Posterior vena cava (tissue), 2 donors: ENCODE measurements around the gene VWA5B1. TPM values are rescaled to one million over a fixed set of nuclear protein-coding genes. Genes with fewer than 3 reads are reported as not detected.

ENCODE experiments used
- DNase-seq: peaks from one replicate; pipeline ENCODE4 v3.0.0-alpha.2; 2020; ENCODE audit warnings: low spot score
- intact Hi-C, 2 donors: fragments of 100-400 bp; cut with DNase I; formaldehyde crosslinking; loops; one replicate each; pipeline versions ENCODE4 v1.14.1 to v1.14.2; 2022 to 2023
- total RNA-seq, 2 donors: library from RNA; stranded (reverse); fragmentation: NEBNext Ultra II Directional; extraction: Animal tissue kit (Norgen Biotek cat#: 25700); gene quantifications; one replicate each; pipeline ENCODE4 v1.2.1, GENCODE V29; 2021
- donor health status: DM: yes; HTN: yes; CAD: no.
- donor health status: DM: yes; HTN: yes; CAD: no.

VWA5B1 gene
- total RNA-seq, 2 donors from 2014 or later = not detected

DNA sequence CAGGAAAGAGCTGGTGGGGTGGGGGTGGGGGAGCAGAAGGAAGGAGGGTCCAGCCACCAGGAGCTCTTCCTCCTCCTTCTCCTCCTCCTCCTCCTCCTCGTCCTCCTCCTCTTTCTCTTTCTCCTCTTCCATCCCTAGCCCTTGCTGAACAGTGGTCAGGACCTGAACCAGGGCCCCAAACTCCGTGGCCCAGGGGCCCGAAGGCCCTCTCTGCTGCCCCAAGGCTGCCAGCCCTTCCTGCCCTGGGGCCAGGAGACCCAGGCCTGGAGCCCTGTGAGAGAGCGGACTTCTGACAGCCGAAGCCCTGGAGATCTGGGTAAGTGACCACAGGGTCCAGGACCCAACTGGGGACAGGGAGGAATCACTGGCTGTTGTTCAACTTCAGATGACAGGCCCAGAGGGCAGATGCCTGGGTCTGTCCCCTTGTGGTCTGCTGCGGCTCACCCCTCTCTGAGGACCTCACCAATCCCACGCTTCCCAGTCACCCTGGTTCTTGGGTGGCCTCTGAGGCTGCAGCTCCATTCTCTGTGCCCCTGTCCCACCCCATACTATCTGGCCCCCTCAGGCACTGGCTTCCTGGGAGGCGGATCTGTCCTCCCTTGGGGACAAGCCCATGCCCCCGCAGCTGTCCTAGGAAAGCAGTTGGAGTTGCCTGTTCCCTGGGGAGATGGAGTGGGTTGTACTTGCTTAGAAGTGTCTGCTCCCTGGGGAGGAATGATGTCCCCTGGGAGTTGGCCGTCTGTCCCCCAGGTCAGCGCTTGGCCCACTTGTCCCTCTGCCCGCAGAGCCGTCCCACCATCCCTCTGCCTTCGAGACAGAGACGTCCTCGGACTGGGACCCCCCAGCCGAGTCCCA lies 51.8 kb downstream of the VWA5B1 start:
- intact Hi-C loops = no loop called here
- peak; percentile 55 for DNase-seq

DNA sequence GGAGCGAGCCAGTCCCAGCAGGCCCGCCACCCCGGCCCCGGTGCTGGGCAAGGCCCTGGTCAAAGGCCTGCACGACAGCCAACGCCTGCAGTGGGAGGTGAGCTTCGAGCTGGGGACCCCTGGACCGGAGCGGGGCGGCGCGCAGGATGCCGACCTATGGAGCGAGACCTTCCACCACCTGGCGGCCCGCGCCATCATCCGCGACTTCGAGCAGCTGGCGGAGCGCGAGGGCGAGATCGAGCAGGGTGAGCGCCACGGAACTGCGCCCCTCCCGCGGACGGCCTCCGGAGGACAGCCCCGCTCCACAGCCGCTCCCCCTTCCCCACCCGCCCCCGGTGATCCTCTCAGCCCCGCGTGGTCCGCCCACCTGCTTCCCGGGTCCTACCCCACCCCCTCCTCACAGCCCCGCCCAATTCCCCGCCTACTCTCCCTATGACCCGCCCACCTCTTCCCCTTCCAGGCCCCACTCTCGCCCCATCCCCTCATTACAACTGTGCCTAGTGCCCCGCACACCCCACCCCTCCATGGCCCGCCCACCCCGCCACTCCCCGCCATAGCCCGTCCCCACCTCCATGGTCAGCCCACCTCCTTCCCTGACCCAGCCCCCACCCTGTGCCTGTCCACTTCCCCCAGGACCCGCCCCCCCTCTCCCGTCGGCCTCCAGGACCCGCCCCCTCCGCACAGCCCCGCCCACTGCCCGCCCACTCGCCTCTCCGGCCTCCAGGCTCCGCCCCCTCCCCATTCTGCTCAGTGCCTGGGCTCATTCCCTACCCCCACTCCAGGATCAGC lies 52.7 kb downstream of the VWA5B1 start:
- peak; percentile 77 for DNase-seq
- intact Hi-C loops = no loop called here

DNA sequence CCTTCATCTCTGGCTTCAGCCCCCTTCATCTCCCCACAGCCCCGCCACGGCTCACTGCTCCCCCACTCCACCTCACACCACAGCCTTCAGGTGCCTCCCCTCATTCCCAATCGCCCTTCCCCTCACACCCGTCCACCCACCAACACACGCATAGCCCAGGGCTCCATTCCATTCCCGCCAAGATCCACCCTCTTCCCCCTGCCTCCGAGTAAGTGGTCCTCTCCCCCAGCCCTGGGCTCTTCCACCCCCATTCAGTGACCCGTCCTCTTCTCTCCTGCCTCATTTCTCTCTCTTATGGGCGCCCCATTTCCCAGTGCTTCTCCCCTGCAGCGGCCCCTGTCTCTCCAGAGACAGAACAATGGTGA lies 53.2 kb downstream of the VWA5B1 start:
- intact Hi-C loops = no loop called here
- DNase-seq = no peak

DNA sequence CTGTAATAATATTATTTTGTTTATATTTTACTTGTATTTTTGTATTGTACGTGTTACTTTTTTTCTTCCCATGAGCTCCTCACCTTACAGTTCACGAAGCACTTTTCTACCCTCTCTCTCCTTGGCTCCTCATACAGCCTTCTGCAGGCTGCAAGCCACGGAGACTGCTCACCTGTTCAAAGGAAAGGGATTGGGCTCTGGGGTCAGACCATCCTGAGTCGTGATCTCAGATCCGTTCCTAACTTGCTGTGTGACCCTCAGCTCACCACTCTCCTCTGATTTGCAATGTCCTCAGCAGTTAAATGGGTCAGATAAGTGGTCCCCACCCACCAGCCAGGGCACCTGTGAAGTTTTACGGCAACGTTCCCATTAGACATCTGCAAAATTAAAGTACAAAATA lies 54.1 kb downstream of the VWA5B1 start:
- DNase-seq = peak; percentile 7
- intact Hi-C loops = no loop called here

DNA sequence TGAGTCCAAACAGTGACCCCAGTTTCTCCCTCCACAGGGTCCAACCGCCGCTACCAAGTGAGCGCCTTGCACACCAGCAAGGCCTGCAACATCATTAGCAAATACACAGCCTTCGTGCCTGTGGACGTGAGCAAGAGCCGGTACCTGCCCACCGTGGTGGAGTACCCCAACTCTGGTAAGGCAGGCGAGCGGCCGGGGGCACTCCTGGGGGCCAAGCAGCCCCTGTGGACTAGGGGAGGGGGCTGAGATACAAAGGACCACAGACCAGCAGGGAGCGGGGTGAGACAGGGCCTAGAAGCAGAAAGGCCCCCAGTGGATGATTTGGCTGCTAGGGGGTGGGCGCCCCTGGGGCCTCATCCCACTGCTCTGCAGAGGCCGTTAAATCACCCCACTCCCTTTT lies 54.7 kb downstream of the VWA5B1 start:
- intact Hi-C loops = no loop called here
- peak; percentile 26 for DNase-seq

DNA sequence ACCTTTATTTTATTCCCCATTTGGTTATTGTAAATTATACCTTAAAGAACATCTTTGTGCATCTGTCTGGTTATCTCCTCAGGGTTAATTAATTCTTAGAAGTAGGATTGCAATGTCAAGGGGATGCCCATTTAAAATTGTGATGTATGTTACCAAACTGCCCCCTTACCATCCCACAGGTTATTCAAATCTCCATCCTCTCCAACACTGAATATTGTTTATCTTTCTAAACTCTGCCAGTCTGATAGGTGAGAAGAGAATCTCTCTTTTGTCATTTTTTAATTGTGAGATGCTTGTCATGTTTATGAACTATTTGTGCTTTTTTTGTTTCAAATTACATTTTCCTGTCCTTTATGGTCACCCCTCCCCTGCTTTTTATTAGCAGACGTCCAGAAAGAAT lies 55.8 kb downstream of the VWA5B1 start:
- intact Hi-C loops = no loop called here
- no peak for DNase-seq

DNA sequence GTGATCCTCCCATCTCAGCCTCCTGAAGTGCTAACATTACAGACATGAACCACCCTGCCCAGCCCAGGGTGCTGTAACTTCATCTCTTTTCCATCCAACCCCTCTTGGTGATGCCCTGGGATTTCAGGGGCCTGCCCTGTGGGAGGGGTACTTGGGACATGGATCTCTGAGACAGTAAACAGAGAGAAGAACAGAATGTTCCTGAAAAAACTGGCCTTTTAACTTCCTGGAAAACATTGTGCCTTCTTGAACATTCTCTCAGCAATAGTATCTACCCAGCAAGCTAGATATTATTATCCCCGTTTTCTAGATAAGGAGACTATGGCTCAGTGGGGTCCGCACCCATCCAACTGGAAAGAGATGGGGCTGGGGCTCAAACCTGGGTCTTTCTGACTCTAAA lies 57.0 kb downstream of the VWA5B1 start:
- intact Hi-C loops = no loop called here

DNA sequence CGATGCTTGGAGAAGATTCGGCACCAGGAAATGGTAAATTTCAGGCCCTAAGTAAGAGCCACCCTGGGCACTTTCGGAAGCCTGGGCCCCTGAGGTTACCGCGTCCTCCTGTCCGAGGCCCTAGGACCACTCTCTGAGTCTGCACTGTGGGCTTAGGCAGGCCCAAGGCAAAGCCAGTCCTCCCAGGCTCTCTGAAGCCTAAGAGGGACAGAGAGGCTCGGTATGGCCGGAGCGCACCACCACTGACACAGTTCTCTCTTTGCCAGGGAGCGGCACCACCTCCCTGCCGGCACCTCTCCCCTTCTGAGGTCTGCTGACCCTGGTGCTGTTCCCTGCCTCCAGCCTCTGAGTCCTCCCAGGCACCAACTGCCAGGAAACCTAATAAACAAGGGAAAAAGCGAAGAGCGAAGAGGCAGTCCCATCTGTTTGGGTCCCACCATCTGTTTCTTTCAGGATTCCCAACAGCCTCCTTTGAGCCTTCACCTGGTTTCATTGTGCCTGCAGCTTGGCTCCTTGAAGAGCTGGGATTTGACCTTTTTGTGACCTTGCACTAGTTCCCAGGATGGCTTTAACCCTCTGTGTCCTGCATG lies 57.7 kb downstream of the VWA5B1 start:
- intact Hi-C loops = no loop called here
- DNase-seq = peak; percentile 59

More for the DNA sequence above, 57.0 kb downstream of the VWA5B1 start:
- DNase-seq = no peak

DNA sequence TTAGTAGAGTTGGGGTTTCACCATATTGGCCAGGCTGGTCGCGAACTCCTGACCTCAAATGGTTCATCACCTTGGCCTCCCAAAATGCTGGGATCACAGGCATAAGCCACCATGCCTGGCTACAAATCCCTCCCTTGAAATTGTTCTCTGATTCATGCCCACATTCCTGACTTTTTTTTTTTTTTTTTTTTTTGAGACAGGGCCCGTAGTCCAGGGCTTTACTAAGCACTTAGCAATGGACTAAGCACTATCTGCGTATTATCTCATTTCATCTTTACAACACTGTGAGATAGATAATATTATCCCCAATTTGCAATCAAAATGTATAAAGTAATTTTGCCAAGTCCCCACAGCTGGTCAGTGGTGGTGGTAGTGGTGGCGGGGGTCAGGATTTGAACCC lies 58.9 kb downstream of the VWA5B1 start:
- intact Hi-C loops = no loop called here
- peak; percentile 0 for DNase-seq

DNA sequence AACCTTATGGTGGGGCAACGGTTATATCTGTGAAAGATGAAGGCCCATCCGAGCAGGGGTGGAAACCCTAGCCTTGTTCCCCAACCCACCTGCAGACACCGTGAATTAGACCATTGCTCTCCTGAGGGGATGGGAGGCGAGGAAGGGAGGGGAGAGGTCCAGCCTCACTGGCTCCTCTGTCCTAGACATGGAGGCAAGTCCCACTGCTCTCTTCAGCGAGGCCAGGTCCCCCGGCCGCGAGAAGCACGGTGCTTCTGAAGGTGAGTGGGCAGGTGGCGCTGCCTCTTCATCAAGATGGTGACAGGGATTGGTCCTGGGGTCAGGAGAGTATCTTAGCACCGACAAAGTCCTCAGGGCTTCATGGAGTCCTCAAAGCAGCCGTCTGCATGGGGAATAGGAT lies 59.3 kb downstream of the VWA5B1 start:
- intact Hi-C loops = no loop called here
- peak; percentile 36 for DNase-seq

DNA sequence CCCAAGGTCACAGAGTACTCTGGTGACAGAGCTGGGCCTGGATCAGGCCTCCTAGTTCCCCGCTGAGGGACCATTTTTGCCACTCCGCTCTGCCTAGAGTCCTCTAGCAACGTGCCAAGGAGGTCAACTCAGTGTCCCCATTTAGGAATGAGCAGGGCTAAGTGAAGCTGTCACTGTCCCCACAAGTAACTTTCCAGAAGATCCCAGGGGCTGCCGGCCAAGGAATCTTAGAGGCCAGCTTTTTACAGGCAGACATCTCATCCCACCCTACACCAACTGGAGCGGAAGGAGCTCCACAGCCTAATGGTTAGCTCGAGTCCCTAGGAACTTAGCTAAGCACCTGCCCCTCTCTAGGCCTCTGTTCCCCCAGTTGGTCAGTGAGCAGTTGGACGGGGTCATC lies 59.7 kb downstream of the VWA5B1 start:
- DNase-seq = peak; percentile 76
- intact Hi-C loops = no loop called here

DNA sequence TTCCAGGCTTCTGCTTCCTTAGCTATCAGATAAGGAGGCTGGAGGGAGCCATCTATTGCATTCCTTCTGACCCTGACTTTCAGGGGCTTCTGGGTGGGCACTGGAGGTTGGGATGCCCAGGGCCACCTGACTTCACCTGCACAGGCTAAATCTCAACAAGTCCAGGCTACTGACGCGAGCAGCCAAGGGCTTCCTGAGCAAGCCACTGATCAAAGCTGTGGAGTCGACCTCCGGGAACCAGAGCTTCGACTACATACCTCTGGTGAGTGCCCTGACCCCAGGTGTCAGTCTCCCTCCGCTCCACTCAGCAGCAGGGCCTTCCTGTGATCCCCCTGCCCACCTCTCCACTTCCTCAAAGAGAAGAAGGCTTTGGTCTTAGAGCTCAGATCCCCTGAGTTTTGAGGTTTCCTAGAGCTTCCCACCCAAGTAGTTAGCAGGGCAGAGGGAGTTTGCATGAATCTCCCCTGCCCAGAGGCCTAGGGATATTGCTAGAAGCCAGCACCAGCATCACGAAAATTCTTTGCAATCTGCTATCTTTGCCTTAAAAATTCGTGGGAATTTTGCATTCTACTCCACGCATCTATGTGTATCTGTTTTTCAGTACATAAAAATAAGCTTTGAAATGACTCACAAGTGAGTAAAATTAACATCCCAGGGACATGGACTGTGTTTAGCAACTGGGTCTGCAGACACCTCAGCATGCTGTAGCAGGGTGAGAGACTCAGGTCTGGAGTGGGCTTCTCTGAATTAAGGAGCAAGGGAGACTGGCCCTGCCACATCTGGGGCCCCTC lies 61.4 kb downstream of the VWA5B1 start:
- intact Hi-C loops = no loop called here
- DNase-seq = peak; percentile 63

DNA sequence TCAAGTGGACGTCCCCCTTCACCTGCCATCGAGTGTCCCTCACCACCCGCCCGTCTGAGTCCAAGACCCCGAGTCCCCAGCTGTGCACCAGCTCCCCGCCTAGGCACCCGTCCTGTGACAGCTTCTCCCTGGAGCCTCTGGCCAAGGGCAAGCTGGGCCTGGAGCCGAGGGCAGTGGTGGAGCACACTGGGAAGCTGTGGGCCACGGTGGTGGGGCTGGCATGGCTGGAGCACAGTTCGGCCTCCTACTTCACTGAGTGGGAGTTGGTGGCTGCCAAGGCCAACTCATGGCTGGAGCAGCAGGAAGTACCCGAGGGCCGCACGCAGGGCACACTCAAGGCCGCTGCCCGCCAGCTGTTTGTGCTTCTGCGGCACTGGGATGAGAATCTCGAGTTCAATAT lies 63.2 kb downstream of the VWA5B1 start:
- intact Hi-C loops = no loop called here
- peak; percentile 71 for DNase-seq

DNA sequence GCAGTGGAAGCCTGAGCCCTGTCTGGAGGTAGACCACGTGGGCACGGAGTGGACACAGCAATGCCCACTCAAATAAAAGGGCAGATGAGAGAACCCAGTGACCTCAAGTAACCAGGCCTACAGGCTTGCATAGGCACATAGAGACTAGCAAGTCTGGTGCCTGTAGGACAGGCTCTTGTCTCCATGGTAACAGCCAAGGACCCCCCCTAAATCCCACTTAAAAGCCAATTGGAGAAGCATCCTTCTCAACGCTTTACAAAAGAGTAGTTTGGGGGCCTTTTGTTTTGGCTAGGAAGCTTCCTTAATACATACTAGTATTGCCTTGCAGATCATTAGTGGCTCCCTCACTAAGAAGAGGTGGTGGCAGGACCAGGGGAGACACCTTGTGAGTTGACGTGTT lies 63.9 kb downstream of the VWA5B1 start:
- intact Hi-C loops = no loop called here
- peak; percentile 20 for DNase-seq

DNA sequence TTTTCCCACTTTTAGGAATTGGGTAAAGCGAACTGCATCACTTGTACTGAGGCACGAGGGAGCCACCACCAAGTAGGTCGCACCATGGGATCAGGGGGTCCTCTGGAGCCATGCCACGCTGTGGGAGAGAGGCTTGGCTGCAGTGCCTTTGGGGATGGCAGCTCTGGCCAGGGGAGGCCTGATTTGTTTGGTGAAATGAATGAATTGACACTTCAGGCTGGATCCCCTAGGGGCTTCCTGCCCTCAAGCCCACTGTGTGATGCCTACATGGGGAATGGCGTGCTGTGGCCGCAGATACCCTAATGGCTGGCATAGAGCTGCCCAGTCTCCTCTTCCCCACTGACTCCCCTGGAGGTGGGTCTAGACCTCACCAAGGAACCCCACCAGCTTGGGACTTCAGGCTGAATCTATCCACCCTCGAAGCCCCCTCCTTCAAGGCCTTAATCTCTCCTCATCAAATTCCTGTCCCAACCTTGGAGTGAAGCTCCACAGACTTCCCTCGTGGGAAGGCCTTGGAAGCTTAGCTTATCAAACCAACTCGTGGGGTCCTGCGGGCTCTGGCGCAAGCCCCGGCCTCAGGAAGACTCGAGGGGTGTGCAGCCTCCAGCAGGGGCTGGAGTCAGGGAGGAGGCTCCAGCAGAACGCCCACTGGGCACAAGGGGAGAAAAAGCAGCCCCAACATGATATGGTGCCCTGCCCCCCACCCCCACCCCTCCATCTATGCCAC lies 64.6 kb downstream of the VWA5B1 start:
- peak; percentile 46 for DNase-seq
- intact Hi-C loops = no loop called here

DNA sequence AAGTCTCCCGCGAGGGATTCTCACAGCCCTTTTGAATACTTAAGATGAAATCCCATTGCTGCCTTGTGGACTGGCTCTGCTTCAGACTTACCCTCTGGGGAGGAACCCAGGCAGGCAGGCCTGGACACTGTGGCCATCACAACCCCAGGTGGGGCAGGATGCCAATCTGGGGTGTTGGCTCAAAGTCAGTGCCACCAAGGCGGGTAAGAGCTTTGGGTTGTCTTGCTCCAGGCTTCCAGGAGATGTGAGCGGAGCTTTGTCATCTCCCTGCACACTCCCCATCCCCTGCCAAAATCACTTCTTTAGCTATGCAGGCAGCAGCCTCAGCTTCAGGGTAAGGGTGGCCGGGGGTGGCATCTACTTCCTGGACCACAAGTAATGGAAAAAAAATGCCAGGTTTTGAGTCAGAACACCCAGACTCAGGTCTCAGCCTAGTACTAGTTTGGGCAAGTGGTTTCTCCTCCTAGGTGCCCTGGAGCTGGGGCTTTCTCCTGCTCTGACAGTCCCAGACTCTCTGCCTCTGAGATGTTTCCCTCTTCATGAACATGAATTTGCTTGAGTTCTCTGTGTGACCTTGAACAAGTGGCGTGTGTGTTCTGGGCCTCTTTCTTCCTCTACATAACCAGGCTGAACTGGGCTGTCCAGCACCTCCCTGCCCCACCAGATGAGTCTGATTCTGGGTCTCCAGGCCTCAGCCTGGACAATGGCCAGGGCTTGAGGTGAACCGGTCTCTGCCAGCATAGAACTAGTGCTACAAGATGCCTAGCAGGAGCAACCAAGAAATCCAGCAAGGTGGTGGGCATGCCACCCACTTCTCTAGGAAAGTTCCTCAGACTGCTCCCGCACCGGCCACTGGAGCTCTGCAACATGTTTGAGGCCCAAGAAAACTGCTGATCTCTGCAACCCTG lies 65.4 kb downstream of the VWA5B1 start:
- peak; percentile 54 for DNase-seq

DNA sequence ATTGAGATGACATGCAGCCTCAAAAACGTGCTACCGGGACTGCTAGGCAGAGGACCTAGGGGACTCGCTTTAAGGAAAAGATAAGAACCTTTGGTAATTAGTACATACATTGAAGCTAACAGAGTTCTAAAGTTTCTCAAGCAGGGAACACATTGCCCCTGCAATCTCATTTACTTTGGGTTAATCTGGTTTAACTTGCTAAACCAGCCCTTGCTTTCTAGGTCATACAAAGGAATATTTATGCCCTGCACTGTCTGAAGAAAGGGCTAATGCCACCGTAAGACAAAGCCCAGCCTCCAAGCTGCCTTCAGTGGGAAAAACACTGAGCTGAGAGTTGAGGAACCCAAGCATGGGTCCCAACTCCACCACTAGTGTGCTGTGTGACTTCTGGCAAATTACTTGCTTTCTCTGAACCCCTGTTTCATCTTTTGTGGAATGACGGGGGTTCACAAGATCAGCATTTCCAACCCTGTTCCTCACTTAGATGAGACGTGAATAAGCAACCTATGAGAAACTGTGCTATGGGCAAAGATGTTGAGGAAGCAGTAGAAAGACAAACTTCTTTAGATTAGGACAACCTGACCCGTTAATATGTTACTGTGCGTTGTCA lies 66.3 kb downstream of the VWA5B1 start:
- peak; percentile 2 for DNase-seq

More for the DNA sequence above, 65.4 kb downstream of the VWA5B1 start:
- intact Hi-C loops = no loop called here

More for the DNA sequence above, 66.3 kb downstream of the VWA5B1 start:
- intact Hi-C loops = no loop called here
